Measurements from ENCODE around the gene GDPD5. TPM values are rescaled to one million over a fixed set of nuclear protein-coding genes. Genes with fewer than 3 reads are reported as not detected.

The GDPD5 gene
- total RNA-seq, 2 donors from 2014 or later: 3.0 to 8.6 TPM

DNA sequence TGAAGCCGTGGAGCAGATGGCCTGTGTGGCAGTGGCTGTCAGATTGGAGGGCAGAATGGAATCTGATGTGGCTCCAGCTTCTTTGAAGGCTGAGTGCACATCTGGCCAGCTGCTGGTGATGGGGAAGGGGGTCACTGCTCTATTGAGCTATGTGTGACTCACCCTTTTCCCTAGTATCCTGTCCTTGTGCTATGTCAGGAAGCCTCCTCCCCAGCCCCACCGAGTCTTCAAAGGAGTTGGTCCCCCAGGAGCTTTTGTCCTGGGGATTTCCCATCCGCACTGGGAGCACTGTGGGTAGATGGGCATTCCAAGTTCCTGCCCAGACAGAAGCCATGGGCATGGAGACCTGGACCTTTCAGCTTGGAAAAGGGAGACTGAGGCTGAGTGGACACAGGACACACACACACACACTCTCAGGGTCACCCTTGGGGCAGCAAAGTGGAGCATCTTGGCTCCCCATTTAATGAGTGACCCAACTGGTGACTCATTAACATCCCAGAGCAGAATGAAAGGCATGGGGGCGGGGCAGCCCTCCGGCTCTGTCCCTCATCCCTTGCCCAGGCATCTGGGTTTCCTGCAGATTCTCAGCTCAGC, 39.6 kb upstream of the GDPD5 start:
- H3K4me3 ChIP-seq (ENCODE audit: low read length): peak overlapping the region; percentile 98
- peaks cover 40% of the 10 kb centered on the region for H3K4me1 Mint-ChIP-seq
- peak overlapping the region; percentile 99 for H3K4me3 Mint-ChIP-seq
- peaks cover 67% of the 10 kb centered on the region for H3K36me3 ChIP-seq (ENCODE audit: control insufficient read depth, insufficient read depth, low read length)
- H3K9me3 Mint-ChIP-seq: no peaks in the 10 kb centered on the region
- H3K9ac ChIP-seq (ENCODE audit: extremely low read depth, low read length, poor library complexity, severe bottlenecking): peak overlapping the region; percentile 99
- H3K4me1 ChIP-seq (ENCODE audit: control insufficient read depth, insufficient read depth, low read length): peaks cover 21% of the 10 kb centered on the region
- peaks cover 48% of the 10 kb centered on the region for H3K36me3 Mint-ChIP-seq (ENCODE audit: low read depth)
- WGBS, 2 experiments (ENCODE audit: insufficient coverage in 1 of 2, insufficient read length in 1 of 2): 63 to 80% methylated on average over 3 to 5 of the region's 5 CpGs
- peak; percentile 67 for DNase-seq
- H3K27me3 Mint-ChIP-seq (ENCODE audit: insufficient read depth): no peaks in the 10 kb centered on the region
- H3K27me3 ChIP-seq (ENCODE audit: control insufficient read depth, insufficient read depth, low read length, poor library complexity, severe bottlenecking): no peaks in the 10 kb centered on the region
- TF ChIP-seq CTCF (conservative IDR thresholded peaks at IDR 0.05): no peak
- no peaks in the 10 kb centered on the region for H3K9me3 ChIP-seq (ENCODE audit: control insufficient read depth, low read length)
- H3K27ac ChIP-seq (ENCODE audit: low read depth, low read length): no peak overlapping the region
- peak overlapping the region; percentile 100 for H3K27ac Mint-ChIP-seq

GRCh38 chr11:75563978-75564552, 38.3 kb upstream of the GDPD5 start:
- Mint-ChIP-seq H3K36me3 (ENCODE audit: low read depth) (peaks cover 41% of the 10 kb centered on the region), H3K4me1 (peaks cover 51% of the 10 kb centered on the region), H3K27me3 (ENCODE audit: insufficient read depth) (no peaks in the 10 kb centered on the region), H3K27ac (peak overlapping the region; percentile 100), H3K4me3 (peak overlapping the region; percentile 99), H3K9me3 (no peaks in the 10 kb centered on the region)
- peak; percentile 78 for TF ChIP-seq CTCF (conservative IDR thresholded peaks at IDR 0.05)
- WGBS, 2 experiments (ENCODE audit: insufficient coverage in 1 of 2, insufficient read length in 1 of 2): 0 to 8% methylated on average over 1 to 9 of the region's 9 CpGs
- Histone ChIP-seq H3K4me3 (ENCODE audit: low read length) (peak overlapping the region; percentile 98), H3K36me3 (ENCODE audit: control insufficient read depth, insufficient read depth, low read length) (peaks cover 56% of the 10 kb centered on the region), H3K27me3 (ENCODE audit: control insufficient read depth, insufficient read depth, low read length, poor library complexity, severe bottlenecking) (no peaks in the 10 kb centered on the region), H3K9ac (ENCODE audit: extremely low read depth, low read length, poor library complexity, severe bottlenecking) (peak overlapping the region; percentile 99), H3K4me1 (ENCODE audit: control insufficient read depth, insufficient read depth, low read length) (peaks cover 28% of the 10 kb centered on the region), H3K27ac (ENCODE audit: low read depth, low read length) (peak overlapping the region; percentile 98), H3K9me3 (ENCODE audit: control insufficient read depth, low read length) (no peaks in the 10 kb centered on the region)
- peak; percentile 95 for DNase-seq

- H3K9ac ChIP-seq (ENCODE audit: extremely low read depth, low read length, poor library complexity, severe bottlenecking): peak overlapping the region; percentile 99
- peak overlapping the region; percentile 98 for H3K4me3 ChIP-seq (ENCODE audit: low read length)
- peak overlapping the region; percentile 98 for H3K27ac ChIP-seq (ENCODE audit: low read depth, low read length)
- H3K4me1 Mint-ChIP-seq: peaks cover 56% of the 10 kb centered on the region
- TF ChIP-seq CTCF (conservative IDR thresholded peaks at IDR 0.05): no peak
- H3K27me3 Mint-ChIP-seq (ENCODE audit: insufficient read depth): no peaks in the 10 kb centered on the region
- DNase-seq: no peak
- no peaks in the 10 kb centered on the region for H3K9me3 ChIP-seq (ENCODE audit: control insufficient read depth, low read length)
- WGBS, 2 experiments (ENCODE audit: insufficient coverage in 1 of 2, insufficient read length in 1 of 2): 5 to 9% methylated on average over 4 to 5 of the region's 5 CpGs
- peak overlapping the region; percentile 99 for H3K4me3 Mint-ChIP-seq
- peaks cover 36% of the 10 kb centered on the region for H3K36me3 Mint-ChIP-seq (ENCODE audit: low read depth)
- peaks cover 50% of the 10 kb centered on the region for H3K36me3 ChIP-seq (ENCODE audit: control insufficient read depth, insufficient read depth, low read length)
- peaks cover 29% of the 10 kb centered on the region for H3K4me1 ChIP-seq (ENCODE audit: control insufficient read depth, insufficient read depth, low read length)
- no peaks in the 10 kb centered on the region for H3K27me3 ChIP-seq (ENCODE audit: control insufficient read depth, insufficient read depth, low read length, poor library complexity, severe bottlenecking)
- peak overlapping the region; percentile 100 for H3K27ac Mint-ChIP-seq
- H3K9me3 Mint-ChIP-seq: no peaks in the 10 kb centered on the region
Observed at GRCh38 chr11:75563501-75563977, 37.8 kb upstream of the GDPD5 start.
